OCI-LY3 (cell line): ENCODE results near the gene MAGI2.

Source experiments
- H2AFZ ChIP-seq: fragments of 200-600, 300-600 bp; shearing (Covaris generic); 2 replicates; pipeline ENCODE4 v1.6.0; 2014; ENCODE audit warnings: antibody characterized with exemption, low read depth, low read length
- H3K27ac ChIP-seq: fragments of 200-600, 300-600 bp; sonication (generic); 2 replicates; pipeline ENCODE4 v1.5.1; 2014; ENCODE audit warnings: mild to moderate bottlenecking, low read length, moderate library complexity, mixed read lengths
- H3K27me3 ChIP-seq: fragments of 200-600, 300-600 bp; sonication (generic); 2 replicates; pipeline ENCODE4 v1.6.1; 2014; ENCODE audit warnings: low read depth, low read length, mixed read lengths
- H3K36me3 ChIP-seq: fragments of 200-600, 300-600 bp; sonication (generic); replicated peaks from 2 replicates; pipeline ENCODE3; 2014; ENCODE audit warnings: low read depth, low read length, mixed read lengths
- H3K4me1 ChIP-seq: fragments of 300-600, 200-600 bp; sonication (generic); 2 replicates; pipeline ENCODE4 v1.6.1; 2014; ENCODE audit warnings: low read length, mixed read lengths
- H3K4me2 ChIP-seq: fragments of 200-600, 300-600 bp; sonication (generic); 2 replicates; pipeline ENCODE4 v1.6.1; 2014; ENCODE audit warnings: low read length, mixed read lengths
- H3K4me3 ChIP-seq: fragments of 300-600, 200-600 bp; sonication (generic); 2 replicates; pipeline ENCODE4 v1.5.1; 2014; ENCODE audit warnings: antibody characterized with exemption, mild to moderate bottlenecking, low read length, moderate library complexity
- H3K79me2 ChIP-seq: fragments of 300-600, 200-600 bp; shearing (Covaris generic); 2 replicates; pipeline ENCODE4 v1.6.1; 2014; ENCODE audit warnings: mild to moderate bottlenecking, low read length, mixed read lengths
- H3K9ac ChIP-seq: fragments of 300-600, 200-600 bp; shearing (Covaris generic); 2 replicates; pipeline ENCODE4 v1.6.0; 2014; ENCODE audit warnings: mild to moderate bottlenecking, low read length, moderate library complexity
- H3K9me3 ChIP-seq: fragments of 200-600, 300-600 bp; shearing (Covaris generic); 2 replicates; pipeline ENCODE4 v1.6.1; 2014; ENCODE audit warnings: low read length, mixed read lengths; ENCODE audit not compliant: insufficient read depth
- H4K20me1 ChIP-seq: fragments of 200-600, 300-600 bp; sonication (generic); 2 replicates; pipeline ENCODE4 v1.6.1; 2016; ENCODE audit warnings: low read length, mixed read lengths; ENCODE audit not compliant: insufficient read depth
- CTCF ChIP-seq: fragments of 200-600, 300-600 bp; sonication (generic); IDR thresholded peaks from 2 replicates; pipeline ENCODE4 v1.5.1; 2014; ENCODE audit warnings: antibody characterized with exemption, low read length, low read depth
- EZH2phosphoT487 ChIP-seq: fragments of 200-600 bp; shearing (Covaris generic); IDR thresholded peaks from 2 replicates; pipeline ENCODE4 v1.6.1; 2018; ENCODE audit warnings: antibody characterized with exemption, mixed run types, low read depth

MAGI2 gene

GRCh38 chr7:78197447-78197846, 1256.0 kb downstream of the MAGI2 start:
- Histone ChIP-seq H3K4me2 (no peak overlapping the region), H2AFZ (no peak overlapping the region), H3K27me3 (peaks cover 6% of the 10 kb centered on the region; the same call in 1 of the 2 replicates), H3K27ac (no peak overlapping the region), H3K9me3 (no peaks in the 10 kb centered on the region), H4K20me1 (no peaks in the 10 kb centered on the region), H3K79me2 (no peaks in the 10 kb centered on the region), H3K36me3 (no peaks in the 10 kb centered on the region), H3K4me3 (no peak overlapping the region), H3K9ac (no peak overlapping the region), H3K4me1 (no peaks in the 10 kb centered on the region)
- no peak for TF ChIP-seq EZH2phosphoT487

GRCh38 chr7:78195281-78195680, 1258.2 kb downstream of the MAGI2 start:
- H3K9me3 ChIP-seq, result no peaks in the 10 kb centered on the region
- H3K27ac ChIP-seq, result no peak overlapping the region
- no peaks in the 10 kb centered on the region for H3K79me2 ChIP-seq
- no peaks in the 10 kb centered on the region for H4K20me1 ChIP-seq
- no peaks in the 10 kb centered on the region for H3K4me1 ChIP-seq
- no peak overlapping the region for H3K4me2 ChIP-seq
- TF ChIP-seq CTCF (no peak), EZH2phosphoT487 (no peak)
- no peaks in the 10 kb centered on the region for H3K36me3 ChIP-seq
- H3K4me3 ChIP-seq, result no peak overlapping the region
- H3K9ac ChIP-seq, result no peak overlapping the region
- H3K27me3 ChIP-seq, result peaks cover 6% of the 10 kb centered on the region; the same call in 1 of the 2 replicates
- H2AFZ ChIP-seq, result no peak overlapping the region

DNA sequence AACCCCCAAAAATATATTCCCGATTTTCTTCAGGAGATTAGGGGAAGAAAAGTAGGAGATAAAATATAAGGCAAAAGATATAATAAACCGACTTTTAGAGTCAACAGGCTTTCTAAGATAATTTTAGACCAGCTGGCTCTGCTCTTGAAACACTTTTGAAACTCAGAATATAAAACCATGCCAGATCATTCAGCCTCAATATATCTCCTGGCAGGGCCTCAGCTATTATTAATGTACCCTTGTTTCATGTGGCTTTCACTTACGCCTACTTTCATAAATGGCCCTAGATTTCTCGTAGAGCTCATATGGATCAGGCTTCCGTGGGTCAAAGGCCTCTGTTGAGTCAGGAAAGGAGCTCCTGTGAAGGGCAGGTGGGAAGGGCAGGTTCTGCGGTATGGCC, 1258.9 kb downstream of the MAGI2 start:
- peaks cover 6% of the 10 kb centered on the region; the same call in 1 of the 2 replicates for H3K27me3 ChIP-seq
- H4K20me1 ChIP-seq, result no peaks in the 10 kb centered on the region
- H3K27ac ChIP-seq, result no peak overlapping the region
- H3K36me3 ChIP-seq, result no peaks in the 10 kb centered on the region
- H3K4me1 ChIP-seq, result no peaks in the 10 kb centered on the region
- H3K9ac ChIP-seq, result no peak overlapping the region
- H3K4me3 ChIP-seq, result no peak overlapping the region
- no peaks in the 10 kb centered on the region for H3K79me2 ChIP-seq
- TF ChIP-seq CTCF (no peak), EZH2phosphoT487 (no peak)
- no peak overlapping the region for H3K4me2 ChIP-seq
- H2AFZ ChIP-seq, result no peak overlapping the region
- H3K9me3 ChIP-seq, result no peaks in the 10 kb centered on the region

DNA sequence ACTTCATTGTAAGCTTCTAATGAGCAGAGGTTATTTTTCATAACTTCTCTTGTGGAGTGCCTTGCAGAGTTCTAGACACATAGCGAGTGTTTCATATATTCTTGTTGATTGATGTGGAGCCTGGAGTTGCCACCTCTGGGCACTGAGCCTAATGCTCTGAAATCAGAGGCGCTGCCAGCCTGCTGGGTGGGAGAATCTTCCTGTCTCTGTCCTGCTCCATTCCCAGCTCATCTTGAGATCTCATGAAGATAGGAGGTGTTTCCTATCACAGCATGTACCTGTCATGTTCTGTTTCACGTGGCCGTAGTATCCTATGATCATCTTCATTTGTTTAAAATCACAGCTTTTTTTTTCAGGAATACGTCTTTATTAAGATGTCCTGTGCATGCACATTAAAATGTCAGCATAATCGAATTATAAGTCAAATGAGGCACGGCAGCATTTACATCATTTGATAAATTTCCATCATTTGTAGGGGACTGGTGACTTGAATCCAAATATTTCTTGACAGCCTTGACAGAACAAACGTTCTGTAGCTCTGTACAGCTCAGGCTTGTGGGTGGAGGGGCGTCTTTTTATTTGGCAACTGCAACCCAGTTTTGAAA, 1261.9 kb downstream of the MAGI2 start:
- Histone ChIP-seq H3K4me3 (no peak overlapping the region), H3K9me3 (no peaks in the 10 kb centered on the region), H3K36me3 (no peaks in the 10 kb centered on the region), H3K79me2 (no peaks in the 10 kb centered on the region), H3K9ac (no peak overlapping the region), H3K27me3 (peaks cover 6% of the 10 kb centered on the region; the same call in 1 of the 2 replicates), H3K4me1 (no peaks in the 10 kb centered on the region), H2AFZ (no peak overlapping the region), H3K4me2 (no peak overlapping the region), H4K20me1 (no peaks in the 10 kb centered on the region), H3K27ac (no peak overlapping the region)
- TF ChIP-seq CTCF (no peak), EZH2phosphoT487 (no peak)
